LNCAP (cell line): Measurements from ENCODE around the gene RIMKLA.

ENCODE experiments used
- CTCF ChIP-seq: fragments of 450-650 bp; IDR thresholded peaks from 2 replicates; pipeline ENCODE4 v1.5.1; 2017; ENCODE audit warnings: mild to moderate bottlenecking

The RIMKLA gene

GRCh38 chr1:42454403-42454802, 73.8 kb downstream of the RIMKLA start:
- no peak for TF ChIP-seq CTCF

- no peak for TF ChIP-seq CTCF
Observed at GRCh38 chr1:42456010-42456753, 75.6 kb downstream of the RIMKLA start, which contains the start of the genes PPCS and ZMYND12. Gene PPCS, plus strand, starts transcription at chr1:42456543. Its CDS starts 23 bp downstream, at chr1:42456566. Gene ZMYND12, minus strand, starts transcription at chr1:42456022. Its CDS starts 25 bp downstream, at chr1:42455997.

GRCh38 chr1:42456754-42457089, 76.1 kb downstream of the RIMKLA start:
- no peak for TF ChIP-seq CTCF

- no peak for TF ChIP-seq CTCF
Observed at GRCh38 chr1:42461196-42461595, 80.6 kb downstream of the RIMKLA start.

GRCh38 chr1:42462828-42463763, 82.5 kb downstream of the RIMKLA start, which contains the start of gene CCDC30:
Gene CCDC30, plus strand, starts transcription at chr1:42463286. Its CDS starts 17,266 bp downstream, at chr1:42480552.
- no peak for TF ChIP-seq CTCF

- TF ChIP-seq CTCF: no peak
Observed at GRCh38 chr1:42463921-42464320, 83.3 kb downstream of the RIMKLA start.

- no peak for TF ChIP-seq CTCF
Observed at GRCh38 chr1:42466030-42466429, 85.4 kb downstream of the RIMKLA start.
